ENCODE data around the gene MED9.
A peak's percentile ranks its signal among the peaks of the same experiment; 100 is the strongest.

The MED9 gene

GRCh38 chr17:17494870-17495535 lies 18.2 kb downstream of the MED9 start:
- peak overlapping the region; percentile 37 for H3K4me3 ChIP-seq (ENCODE audit: low read depth, low read length)
- ChIA-PET CTCF (interaction anchor here (2.6 to 7.0 kb wide), 7 partner anchors 11 to 147 kb away, joined by 9 to 172 read pairs (median 42); no protein-coding TSS in a partner anchor), POLR2A (interaction anchor here (0.5 to 1.5 kb wide), 3 partner anchors 21 to 159 kb away, joined by 3 to 4 read pairs (median 3); no protein-coding TSS in a partner anchor)
- DNase-seq (ENCODE audit: low read depth, low spot score): no peak
- TF ChIP-seq CTCF (IDR thresholded peaks at IDR 0.05; ENCODE audit: insufficient read depth, low read length, missing control alignments): no peak

- DNase-seq (ENCODE audit: low read depth, low spot score): no peak
- ChIA-PET POLR2A (interaction anchor here (0.6 to 1.9 kb wide), 14 partner anchors 16 to 158 kb away, joined by 3 to 20 read pairs (median 4); no protein-coding TSS in a partner anchor), CTCF (interaction anchor here (1.0 to 7.0 kb wide), 29 partner anchors 11 to 162 kb away, joined by 3 to 172 read pairs (median 12); partner anchors contain the start of gene PEMT)
- TF ChIP-seq CTCF (IDR thresholded peaks at IDR 0.05; ENCODE audit: insufficient read depth, low read length, missing control alignments): no peak
- peak overlapping the region; percentile 55 for H3K4me3 ChIP-seq (ENCODE audit: low read depth, low read length)
These were observed 18.9 kb downstream of the MED9 start for GRCh38 chr17:17495536-17496188.

GRCh38 chr17:17496189-17497064 lies 19.6 kb downstream of the MED9 start, which contains the start of gene RASD1:
Gene RASD1 (minus strand): TSS chr17:17496395. CDS start chr17:17496181, 214 bp downstream.
- DNase-seq (ENCODE audit: low read depth, low spot score): no peak
- ChIA-PET CTCF (interaction anchor here (0.7 to 7.0 kb wide), 66 partner anchors 8 to 367 kb away, joined by 3 to 172 read pairs (median 6); partner anchors contain the start of gene PEMT), POLR2A (interaction anchor here (0.5 to 1.9 kb wide), 27 partner anchors 9 to 340 kb away, joined by 3 to 20 read pairs (median 4); partner anchors contain the start of gene PEMT)
- peak within 1 kb of the TSS; percentile 59 for H3K4me3 ChIP-seq (ENCODE audit: low read depth, low read length)
- peak; percentile 79 for TF ChIP-seq CTCF (IDR thresholded peaks at IDR 0.05; ENCODE audit: insufficient read depth, low read length, missing control alignments)

GRCh38 chr17:17497065-17497844 lies 20.5 kb downstream of the MED9 start:
- no peak for DNase-seq (ENCODE audit: low read depth, low spot score)
- peak overlapping the region; percentile 23; the same call in 1 of the 2 replicates for H3K4me3 ChIP-seq (ENCODE audit: low read depth, low read length)
- ChIA-PET CTCF (interaction anchor here (0.7 to 7.0 kb wide), 66 partner anchors 9 to 366 kb away, joined by 3 to 172 read pairs (median 6); partner anchors contain the start of gene PEMT), POLR2A (interaction anchor here (0.6 to 1.9 kb wide), 15 partner anchors 8 to 145 kb away, joined by 3 to 20 read pairs (median 4); partner anchors contain the start of gene PEMT)
- no peak for TF ChIP-seq CTCF (IDR thresholded peaks at IDR 0.05; ENCODE audit: insufficient read depth, low read length, missing control alignments)

GRCh38 chr17:17497845-17498520 lies 21.2 kb downstream of the MED9 start:
- no peak for TF ChIP-seq CTCF (IDR thresholded peaks at IDR 0.05; ENCODE audit: insufficient read depth, low read length, missing control alignments)
- H3K4me3 ChIP-seq (ENCODE audit: low read depth, low read length): no peak overlapping the region
- CTCF ChIA-PET: interaction anchor here (1.0 to 7.0 kb wide), 29 partner anchors 8 to 151 kb away, joined by 3 to 172 read pairs (median 9); partner anchors contain the start of gene PEMT
- DNase-seq (ENCODE audit: low read depth, low spot score): no peak
- POLR2A ChIA-PET: no interaction called here

All from AG04449 (cell line).